Skeletal muscle tissue (tissue), 4 donors: ENCODE data around the gene SBNO2. TPM values are rescaled to one million over a fixed set of nuclear protein-coding genes. Genes with fewer than 3 reads are reported as not detected.

Experiments
- H3K27ac ChIP-seq: one replicate; pipeline ENCODE4 v1.7.0; 2013; ENCODE audit warnings: mild to moderate bottlenecking, low read depth, low read length, inconsistent platforms
- H3K27me3 ChIP-seq, 3 donors: one replicate each; pipeline ENCODE4 v1.7.0; 2013; ENCODE audit warnings: low read length in 3 of 3; ENCODE audit not compliant: control insufficient read depth in 3 of 3, insufficient read depth in 3 of 3
- H3K36me3 ChIP-seq, 3 donors: one replicate each; pipeline ENCODE4 v1.7.0; 2013; ENCODE audit warnings: low read length in 3 of 3; ENCODE audit not compliant: control insufficient read depth in 3 of 3, insufficient read depth in 3 of 3
- H3K4me1 ChIP-seq, 3 donors: one replicate each; pipeline ENCODE4 v1.7.0; 2013; ENCODE audit warnings: low read length in 3 of 3, mild to moderate bottlenecking in 3 of 3; ENCODE audit not compliant: control insufficient read depth in 3 of 3, insufficient read depth in 3 of 3
- H3K4me3 ChIP-seq, 3 donors: one replicate each; pipeline ENCODE4 v1.7.0; 2013; ENCODE audit warnings: low read length in 3 of 3
- H3K9ac ChIP-seq, 3 donors: one replicate each; pipeline ENCODE4 v1.7.0; 2013; ENCODE audit warnings: low read length in 3 of 3, mild to moderate bottlenecking in 3 of 3, moderate library complexity in 2 of 3, low read depth in 1 of 3
- H3K9me3 ChIP-seq, 3 donors: one replicate each; pipeline ENCODE4 v1.7.0; 2013; ENCODE audit warnings: low read length in 3 of 3; ENCODE audit not compliant: control insufficient read depth in 3 of 3
- total RNA-seq: library from RNA; depleted of rRNA; stranded (reverse); fragments of >200 nt; gene quantifications from one replicate; pipeline ENCODE4 v1.2.3, GENCODE V29; 2014
- donor health status: Osteomylitis.

The SBNO2 gene
- total RNA-seq, 1 donor from 2014 or later = 10.4 TPM

DNA sequence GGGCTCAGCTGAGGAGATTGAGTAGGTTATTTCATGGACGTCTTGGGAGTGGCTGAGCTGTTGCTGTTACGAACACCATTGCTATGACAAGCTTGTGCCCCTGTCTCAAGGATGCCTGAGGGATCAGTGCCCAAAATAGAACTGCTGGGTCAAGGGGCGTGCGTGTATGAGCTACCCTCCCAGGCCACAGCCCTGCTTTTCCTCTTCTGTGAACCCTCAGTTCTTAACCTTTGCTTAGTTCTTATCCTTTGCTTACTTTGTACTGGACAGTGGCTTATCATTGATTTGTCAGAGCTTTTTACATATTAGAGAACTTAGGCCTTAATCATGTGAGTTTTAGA, 98.1 kb downstream of the SBNO2 start:
- Histone ChIP-seq H3K27ac (no peak overlapping the region), H3K9ac (no peak overlapping the region), H3K9me3 (no peaks in the 10 kb centered on the region), H3K4me1 (peaks cover 0 to 3% (median 0%) of the 10 kb centered on the region in 3 donors), H3K27me3 (peaks cover 22 to 26% (median 23%) of the 10 kb centered on the region in 3 donors), H3K36me3 (peaks cover 0 to 2% (median 0%) of the 10 kb centered on the region in 3 donors), H3K4me3 (no peak overlapping the region)

DNA sequence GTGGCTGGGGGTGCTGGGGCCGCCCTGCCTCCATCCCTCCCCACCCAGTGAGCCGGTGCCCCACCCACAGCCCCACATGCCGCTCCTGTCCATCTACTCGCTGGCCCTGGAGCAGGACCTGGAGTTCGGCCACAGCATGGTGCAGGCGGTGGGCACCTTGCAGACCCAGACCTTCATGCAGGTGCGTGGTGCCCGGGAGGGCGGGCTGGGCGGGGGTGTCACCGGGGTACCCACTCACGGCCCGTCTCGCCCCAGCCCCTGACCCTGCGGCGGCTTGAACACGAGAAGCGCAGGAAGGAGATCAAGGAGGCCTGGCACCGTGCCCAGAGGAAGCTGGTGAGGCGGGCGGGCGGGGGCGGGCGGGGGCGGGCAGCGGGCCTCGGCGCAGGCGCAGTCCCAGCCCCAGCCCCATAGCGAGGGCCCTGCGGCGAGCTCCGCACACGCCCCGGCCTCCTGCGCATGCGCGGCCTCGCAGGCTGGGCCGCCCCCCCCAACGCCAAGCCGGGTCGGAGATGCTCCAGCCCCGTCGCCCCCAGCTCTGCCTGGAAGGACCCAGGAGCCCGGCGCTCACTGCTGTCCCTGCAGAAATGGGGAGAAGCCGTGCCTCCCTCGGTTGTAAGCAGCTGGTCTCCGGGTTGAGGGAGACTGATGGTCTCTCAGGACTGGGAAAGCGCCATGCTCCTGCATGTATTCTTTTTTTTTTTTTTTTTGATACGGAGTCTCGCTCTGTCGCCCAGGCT, 99.4 kb downstream of the SBNO2 start:
- Histone ChIP-seq H3K27me3 (peaks cover 30 to 34% (median 34%) of the 10 kb centered on the region in 3 donors), H3K4me1 (peaks cover 0 to 3% (median 2%) of the 10 kb centered on the region in 3 donors), H3K27ac (no peak overlapping the region), H3K36me3 (no peaks in the 10 kb centered on the region), H3K9ac (no peak overlapping the region), H3K4me3 (no peak overlapping the region), H3K9me3 (no peaks in the 10 kb centered on the region)

- Histone ChIP-seq H3K4me1 (peaks cover 2 to 4% (median 2%) of the 10 kb centered on the region in 3 donors), H3K27me3 (peaks cover 37 to 39% (median 38%) of the 10 kb centered on the region in 3 donors), H3K4me3 (no peak overlapping the region)
Measured at GRCh38 chr19:1073956-1074517, 100.0 kb downstream of the SBNO2 start.

GRCh38 chr19:1073063-1073955, 100.8 kb downstream of the SBNO2 start:
- H3K4me3 ChIP-seq = no peak overlapping the region
- peaks cover 44 to 47% (median 45%) of the 10 kb centered on the region in 3 donors for H3K27me3 ChIP-seq
- H3K4me1 ChIP-seq = peaks cover 2 to 8% (median 5%) of the 10 kb centered on the region in 3 donors
- H3K36me3 ChIP-seq = no peaks in the 10 kb centered on the region
- H3K9ac ChIP-seq = no peak overlapping the region
- no peak overlapping the region for H3K27ac ChIP-seq
- no peaks in the 10 kb centered on the region for H3K9me3 ChIP-seq

More at GRCh38 chr19:1073956-1074517, 100.0 kb downstream of the SBNO2 start:
- no peak overlapping the region for H3K27ac ChIP-seq
- no peaks in the 10 kb centered on the region for H3K36me3 ChIP-seq
- no peak overlapping the region for H3K9ac ChIP-seq
- no peaks in the 10 kb centered on the region for H3K9me3 ChIP-seq

GRCh38 chr19:1072371-1073015, 101.6 kb downstream of the SBNO2 start:
- Histone ChIP-seq H3K9ac (no peak overlapping the region), H3K27me3 (peaks cover 46 to 54% (median 50%) of the 10 kb centered on the region in 3 donors), H3K4me1 (peaks cover 2 to 8% (median 5%) of the 10 kb centered on the region in 3 donors), H3K4me3 (no peak overlapping the region), H3K27ac (no peak overlapping the region), H3K36me3 (no peaks in the 10 kb centered on the region), H3K9me3 (no peaks in the 10 kb centered on the region)

- Histone ChIP-seq H3K27ac (no peak overlapping the region), H3K27me3 (peaks cover 54 to 68% (median 63%) of the 10 kb centered on the region in 3 donors), H3K9me3 (no peaks in the 10 kb centered on the region), H3K9ac (no peak overlapping the region), H3K36me3 (no peaks in the 10 kb centered on the region), H3K4me1 (peaks cover 5 to 14% (median 6%) of the 10 kb centered on the region in 3 donors), H3K4me3 (no peak overlapping the region)
Measured at GRCh38 chr19:1070931-1071791, 102.9 kb downstream of the SBNO2 start.

DNA sequence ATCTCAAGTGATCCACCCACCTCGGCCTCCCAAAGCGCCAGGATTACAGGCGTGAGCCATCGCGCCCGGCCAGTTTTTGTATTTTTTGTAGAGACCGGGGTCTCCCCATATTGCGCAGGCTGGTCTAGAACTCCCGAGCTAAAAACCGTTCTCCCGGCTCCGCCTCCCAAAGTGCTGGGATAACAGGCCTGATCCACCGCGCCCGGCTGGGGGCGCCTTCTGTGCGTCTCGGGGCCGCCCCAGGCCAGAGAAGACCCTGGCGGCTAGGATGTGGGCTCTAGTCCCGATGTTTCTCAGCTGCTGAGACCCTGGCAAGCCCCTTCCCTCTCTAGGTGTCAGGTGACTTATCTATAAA, 103.5 kb downstream of the SBNO2 start:
- Histone ChIP-seq H3K36me3 (no peaks in the 10 kb centered on the region), H3K27me3 (peaks cover 57 to 72% (median 67%) of the 10 kb centered on the region in 3 donors), H3K9me3 (no peaks in the 10 kb centered on the region), H3K9ac (no peak overlapping the region), H3K4me1 (peaks cover 9 to 17% (median 10%) of the 10 kb centered on the region in 3 donors), H3K4me3 (no peak overlapping the region), H3K27ac (no peak overlapping the region)

DNA sequence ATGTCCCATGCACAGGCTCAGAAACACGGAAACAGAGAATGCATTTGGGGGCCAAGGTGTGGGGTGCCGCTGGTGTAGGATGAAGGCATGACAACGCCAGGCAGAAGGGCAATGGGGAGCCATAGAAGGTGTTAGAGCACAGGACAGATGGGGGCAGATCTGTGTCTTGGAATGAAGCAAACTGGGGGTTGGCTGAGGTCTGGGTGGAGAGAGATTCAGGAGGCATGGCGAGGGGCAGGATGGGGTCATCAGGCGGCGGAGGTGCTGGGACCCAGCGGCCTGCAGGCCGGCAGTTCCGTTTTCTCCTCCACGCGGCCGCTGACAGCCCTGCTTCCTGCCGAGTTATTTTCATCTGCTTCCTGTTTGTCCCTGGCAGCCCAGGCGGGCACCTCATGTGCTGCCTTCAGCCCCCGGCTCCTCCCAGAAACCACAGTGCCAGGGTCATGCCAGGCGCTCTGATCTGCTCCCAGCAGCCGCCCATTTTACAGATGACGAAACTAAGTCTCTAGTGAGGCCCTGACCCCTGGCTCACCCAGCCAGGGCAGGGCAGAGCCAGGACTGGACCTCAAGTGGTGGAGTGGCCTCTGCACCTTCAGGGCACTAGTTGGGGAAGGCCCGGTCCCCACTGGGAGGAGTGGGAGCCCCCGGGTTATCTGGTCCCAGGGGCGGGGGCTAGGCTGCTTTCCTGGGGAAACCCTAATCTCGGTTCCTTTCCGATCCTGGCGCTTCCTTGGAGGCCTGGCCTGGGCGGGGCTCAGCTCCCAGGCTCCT, 104.9 kb downstream of the SBNO2 start:
- peaks cover 65 to 83% (median 78%) of the 10 kb centered on the region in 3 donors for H3K27me3 ChIP-seq
- no peaks in the 10 kb centered on the region for H3K9me3 ChIP-seq
- H3K4me1 ChIP-seq = peaks cover 17 to 27% (median 17%) of the 10 kb centered on the region in 3 donors
- H3K36me3 ChIP-seq = no peaks in the 10 kb centered on the region
- H3K27ac ChIP-seq = no peak overlapping the region
- H3K9ac ChIP-seq = no peak overlapping the region
- peak overlapping the region in 1 of 3 donors; percentile 12 for H3K4me3 ChIP-seq
